HG03575 (cell line): ENCODE measurements around the gene HOXA7.

Experiments used
- ATAC-seq: cut with Tn5 transposase; IDR thresholded peaks from one replicate; pipeline ENCODE4 v1.9.1; 2021; ENCODE audit not compliant: unreplicated experiment, insufficient number of reproducible peaks, low FRiP score; ENCODE audit errors: extremely low read depth

HOXA7 gene

DNA sequence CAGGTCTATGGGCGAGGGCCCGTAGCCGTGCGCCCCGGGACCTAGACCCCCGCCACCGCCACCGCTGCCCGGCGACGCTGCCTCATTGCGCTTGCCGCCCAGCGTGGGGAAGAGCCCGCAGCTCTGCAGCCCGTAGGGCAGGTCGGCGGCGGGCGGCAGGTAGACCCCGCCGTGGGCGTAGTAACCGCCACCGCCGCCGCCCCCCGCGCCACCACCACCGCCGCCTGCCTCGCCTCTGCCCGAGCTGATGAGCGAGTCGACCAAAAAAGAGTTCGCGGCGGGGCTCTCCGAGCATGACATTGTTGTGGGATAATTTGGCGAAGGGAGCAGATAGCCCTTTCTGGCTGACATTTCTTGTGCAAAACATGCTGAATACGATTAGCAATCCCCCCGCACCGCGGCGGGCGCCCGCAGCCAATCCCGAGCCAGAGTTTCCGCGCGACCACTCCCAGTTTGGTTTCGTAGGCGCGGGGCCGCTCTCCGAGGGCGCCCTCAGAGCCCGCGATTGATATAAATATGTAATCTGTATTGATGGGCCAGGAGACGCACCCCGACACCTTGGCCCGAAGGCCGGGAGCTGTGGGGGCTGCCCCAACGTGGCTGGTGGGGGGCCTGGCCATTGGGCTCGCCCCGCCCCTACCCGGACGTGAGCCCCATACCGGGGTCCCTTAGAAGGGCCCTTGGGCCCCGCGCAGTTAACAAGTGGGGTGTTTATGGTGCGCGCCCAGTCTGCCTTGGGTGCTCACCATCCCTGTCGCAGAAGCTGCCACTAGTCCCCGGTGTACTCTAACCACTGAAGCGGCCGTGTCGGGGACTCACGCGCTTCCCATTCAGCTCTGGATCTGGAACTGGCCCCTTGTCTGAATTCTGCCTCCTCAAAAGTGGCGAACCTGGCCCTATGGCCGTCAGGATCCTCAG is 17.7 kb upstream of the HOXA7 start, which contains the start of gene HOXA10:
Gene HOXA10, minus strand, starts transcription at position 365 of the 918 bp plus-strand sequence. Its CDS starts 14 bp downstream, at position 351.
- no peak for ATAC-seq

DNA sequence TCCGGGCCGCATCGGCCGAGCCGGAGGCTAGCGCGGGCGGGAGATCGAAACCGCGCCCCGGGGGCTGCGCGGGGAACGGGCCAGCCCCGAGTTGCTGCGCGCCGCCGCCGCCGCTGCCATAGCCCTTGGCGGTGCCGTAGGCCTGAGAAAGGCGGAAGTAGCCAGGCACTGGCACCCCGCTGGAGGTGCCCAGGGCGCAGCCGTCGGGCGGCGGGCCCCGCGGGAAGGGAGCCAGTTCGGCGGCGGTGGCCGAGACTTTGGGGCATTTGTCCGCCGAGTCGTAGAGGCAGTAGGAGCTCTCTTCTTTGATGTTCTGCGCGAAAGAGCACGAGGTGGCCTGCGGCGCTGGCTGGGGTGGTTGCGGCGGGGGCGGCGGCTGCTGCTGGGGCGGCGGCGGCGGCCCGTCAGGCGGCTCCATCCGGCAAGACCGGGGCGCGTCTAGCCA is 17.1 kb upstream of the HOXA7 start:
- no peak for ATAC-seq

DNA sequence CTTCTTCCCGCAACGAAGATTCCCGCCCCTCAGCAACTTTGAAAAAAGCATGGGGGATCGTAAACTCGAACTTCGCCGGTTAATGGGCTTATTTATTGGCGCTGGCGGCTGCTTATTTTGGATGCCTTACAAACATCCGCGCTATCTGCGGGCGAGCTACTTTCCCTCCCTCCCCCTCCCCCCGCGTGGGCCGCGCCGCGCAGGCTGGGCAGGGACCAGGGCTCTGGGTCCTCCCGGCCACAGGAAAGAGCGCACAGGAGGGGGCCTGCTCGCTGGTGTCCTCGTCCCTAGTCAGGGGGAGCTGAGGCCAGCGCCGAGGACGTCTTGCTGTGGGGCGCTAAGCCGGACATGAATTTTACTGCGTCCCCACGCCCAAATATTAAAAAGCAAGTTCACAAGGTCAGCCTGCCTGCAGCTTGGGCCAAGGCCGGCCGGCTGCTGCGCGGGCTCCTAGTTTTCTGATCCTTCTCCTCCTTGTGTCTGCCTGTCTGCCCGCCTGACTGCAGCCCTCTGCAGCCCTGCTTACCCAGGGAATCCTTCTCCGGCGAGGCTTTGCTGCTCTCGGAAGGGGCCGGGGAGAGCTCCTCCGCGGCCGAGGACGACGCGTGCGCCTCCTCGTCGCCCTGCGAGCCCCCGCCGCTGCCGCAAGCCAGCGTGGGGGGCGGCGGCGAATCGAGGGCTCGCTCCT is 16.5 kb upstream of the HOXA7 start:
- ATAC-seq, result no peak

DNA sequence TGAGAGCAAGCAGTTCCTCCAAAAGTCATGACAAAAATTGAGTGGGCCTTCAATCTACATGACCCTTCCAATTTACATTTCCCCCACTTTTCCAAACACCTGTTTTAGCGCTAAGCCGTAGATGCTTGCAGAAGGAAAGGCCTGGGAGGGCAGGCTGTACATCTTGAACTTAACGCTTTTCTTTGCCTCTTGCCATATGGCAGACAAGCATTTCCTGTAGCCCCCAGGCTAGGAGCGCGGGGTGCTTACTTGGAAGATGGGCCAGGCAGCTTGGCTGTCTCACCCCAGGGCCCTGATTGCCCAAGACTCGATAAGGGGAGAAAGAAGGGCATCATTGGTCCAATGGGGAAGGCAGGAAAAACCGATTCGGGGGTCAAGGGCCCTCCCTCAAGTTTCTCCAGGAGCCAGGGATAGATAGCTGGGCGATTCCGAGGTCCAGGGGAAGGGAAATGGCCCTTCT is 15.9 kb upstream of the HOXA7 start:
- ATAC-seq, result no peak

DNA sequence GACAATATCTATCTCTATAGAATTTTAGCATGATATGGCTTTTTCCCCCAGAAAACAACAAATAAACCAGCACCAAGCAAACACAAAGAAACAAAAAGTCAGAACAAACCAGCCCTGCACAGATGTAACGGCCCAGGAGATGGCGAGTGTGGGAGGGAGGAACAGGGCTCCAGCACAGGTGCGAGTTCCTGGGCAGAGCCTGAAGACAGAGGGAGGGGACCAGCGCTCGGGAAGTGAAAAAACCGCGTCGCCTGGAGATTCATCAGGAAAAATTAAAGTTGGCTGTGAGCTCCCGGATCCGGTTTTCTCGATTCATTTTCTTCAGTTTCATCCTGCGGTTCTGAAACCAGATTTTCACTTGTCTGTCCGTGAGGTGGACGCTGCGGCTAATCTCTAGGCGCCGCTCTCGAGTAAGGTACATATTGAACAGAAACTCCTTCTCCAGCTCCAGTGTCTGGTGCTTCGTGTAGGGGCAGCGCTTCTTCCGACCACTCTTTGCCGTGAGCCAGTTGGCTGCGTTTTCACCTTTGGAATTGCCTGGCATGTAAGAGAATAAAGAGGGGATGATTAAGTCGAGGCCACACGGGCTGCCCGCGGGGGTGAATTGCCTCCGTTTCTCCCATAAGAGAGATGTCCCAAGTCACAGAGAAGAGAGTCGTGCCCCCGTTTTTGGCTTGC is 15.3 kb upstream of the HOXA7 start:
- ATAC-seq, result no peak

DNA sequence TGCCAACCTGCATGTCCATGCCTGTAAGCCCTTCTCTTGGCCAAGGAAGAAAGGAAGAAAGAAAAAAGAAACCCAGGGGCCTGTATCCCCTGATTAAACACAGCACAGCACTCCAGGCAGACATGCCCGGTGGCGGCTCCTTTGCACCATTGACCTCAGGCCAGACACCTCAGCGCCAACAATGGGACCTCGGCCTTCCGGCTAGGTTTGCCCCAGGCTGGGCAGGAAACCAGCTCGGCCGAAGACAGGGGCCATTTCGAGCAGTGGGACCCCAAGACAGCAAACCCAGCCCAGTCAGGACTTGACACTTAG is 14.8 kb upstream of the HOXA7 start:
- no peak for ATAC-seq

GRCh38 chr7:27170426-27171324 is 14.2 kb upstream of the HOXA7 start:
- no peak for ATAC-seq

DNA sequence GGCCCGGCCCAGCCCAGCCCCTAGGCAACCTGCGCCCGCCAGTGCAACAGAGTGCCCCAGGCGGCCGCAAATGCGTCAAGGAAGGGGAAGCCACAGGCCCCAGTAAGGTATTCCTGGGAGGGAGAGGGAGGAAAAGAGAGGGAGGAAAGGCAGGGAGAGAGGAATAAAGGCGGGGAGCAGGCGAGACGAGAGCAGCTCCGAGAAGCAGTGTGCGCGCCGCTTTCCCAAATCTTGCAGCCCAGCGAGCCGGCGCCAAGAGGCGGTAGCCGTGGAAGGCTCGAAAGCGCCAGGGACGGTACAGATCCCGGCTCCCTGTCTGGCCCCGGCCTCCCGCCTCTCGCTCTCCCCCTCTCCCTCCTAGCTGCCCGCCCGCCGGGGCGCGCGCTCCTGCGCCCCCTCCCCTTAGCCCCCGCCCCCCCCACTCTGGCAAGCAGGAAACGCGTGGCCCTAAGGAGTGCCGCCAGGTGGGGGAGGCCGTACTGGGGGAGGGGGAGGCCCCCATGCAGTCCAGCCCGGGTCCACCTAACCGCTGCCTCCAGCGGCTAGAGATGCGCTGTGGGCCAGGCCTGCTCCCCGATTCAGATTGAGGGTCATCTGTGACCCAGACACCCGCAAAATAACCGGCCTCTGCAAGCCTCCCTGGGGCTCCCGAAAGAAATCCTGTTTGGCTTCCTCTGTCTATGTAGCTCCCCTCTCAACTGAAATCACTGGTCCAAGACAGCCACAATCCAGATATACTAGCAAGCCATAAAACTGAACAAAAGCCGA is 13.4 kb upstream of the HOXA7 start:
- no peak for ATAC-seq

DNA sequence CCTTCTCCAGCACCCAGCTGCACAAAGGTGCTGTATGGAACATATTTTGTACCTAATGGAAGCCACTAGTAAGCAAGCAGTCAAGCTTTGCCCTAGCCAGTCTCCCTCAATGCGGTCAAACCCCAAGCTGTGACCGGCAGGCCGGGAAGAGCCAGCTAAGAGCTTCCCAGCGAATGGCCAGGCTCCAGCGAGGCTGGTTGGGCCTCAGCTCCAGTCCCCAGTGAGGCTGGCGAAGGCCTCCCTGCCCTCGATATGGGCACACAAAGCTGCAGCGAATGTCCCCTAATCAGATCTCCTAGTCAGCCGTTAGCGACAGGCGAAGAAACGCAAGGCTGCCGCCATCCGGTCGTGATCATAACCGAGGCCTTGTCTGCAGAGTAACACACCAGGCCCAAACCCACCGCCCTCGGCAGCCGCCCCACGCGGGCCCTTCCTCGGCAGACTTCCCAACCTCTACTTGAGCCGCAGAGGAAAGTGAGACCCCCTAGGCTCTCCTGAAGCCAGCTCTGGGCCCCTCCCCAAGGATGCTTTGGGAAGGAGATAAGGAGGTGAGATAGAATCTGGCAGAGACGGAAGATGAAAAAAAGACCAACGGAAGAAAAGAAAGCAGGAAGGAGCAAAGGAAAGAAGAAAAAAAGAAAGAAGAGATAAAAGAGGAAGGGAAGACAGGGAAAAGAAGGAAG is 11.9 kb upstream of the HOXA7 start:
- ATAC-seq, result no peak

DNA sequence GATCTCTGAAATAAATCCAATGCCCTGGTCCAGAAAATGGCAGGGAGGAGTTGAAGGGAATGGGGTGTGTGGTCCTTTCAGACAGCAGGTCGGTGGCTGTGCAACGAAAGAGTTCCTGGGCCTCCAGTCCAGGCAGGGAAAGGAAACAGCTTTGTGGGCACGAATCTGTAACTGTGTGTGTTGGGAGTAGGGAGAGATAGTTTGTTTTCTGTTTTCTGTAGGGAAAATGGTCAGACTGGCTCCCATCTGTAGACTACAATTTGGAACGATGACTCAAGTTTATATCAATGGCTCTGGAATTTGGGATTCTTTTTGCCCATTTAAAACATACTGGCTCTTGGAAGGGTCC is 11.4 kb upstream of the HOXA7 start:
- no peak for ATAC-seq

DNA sequence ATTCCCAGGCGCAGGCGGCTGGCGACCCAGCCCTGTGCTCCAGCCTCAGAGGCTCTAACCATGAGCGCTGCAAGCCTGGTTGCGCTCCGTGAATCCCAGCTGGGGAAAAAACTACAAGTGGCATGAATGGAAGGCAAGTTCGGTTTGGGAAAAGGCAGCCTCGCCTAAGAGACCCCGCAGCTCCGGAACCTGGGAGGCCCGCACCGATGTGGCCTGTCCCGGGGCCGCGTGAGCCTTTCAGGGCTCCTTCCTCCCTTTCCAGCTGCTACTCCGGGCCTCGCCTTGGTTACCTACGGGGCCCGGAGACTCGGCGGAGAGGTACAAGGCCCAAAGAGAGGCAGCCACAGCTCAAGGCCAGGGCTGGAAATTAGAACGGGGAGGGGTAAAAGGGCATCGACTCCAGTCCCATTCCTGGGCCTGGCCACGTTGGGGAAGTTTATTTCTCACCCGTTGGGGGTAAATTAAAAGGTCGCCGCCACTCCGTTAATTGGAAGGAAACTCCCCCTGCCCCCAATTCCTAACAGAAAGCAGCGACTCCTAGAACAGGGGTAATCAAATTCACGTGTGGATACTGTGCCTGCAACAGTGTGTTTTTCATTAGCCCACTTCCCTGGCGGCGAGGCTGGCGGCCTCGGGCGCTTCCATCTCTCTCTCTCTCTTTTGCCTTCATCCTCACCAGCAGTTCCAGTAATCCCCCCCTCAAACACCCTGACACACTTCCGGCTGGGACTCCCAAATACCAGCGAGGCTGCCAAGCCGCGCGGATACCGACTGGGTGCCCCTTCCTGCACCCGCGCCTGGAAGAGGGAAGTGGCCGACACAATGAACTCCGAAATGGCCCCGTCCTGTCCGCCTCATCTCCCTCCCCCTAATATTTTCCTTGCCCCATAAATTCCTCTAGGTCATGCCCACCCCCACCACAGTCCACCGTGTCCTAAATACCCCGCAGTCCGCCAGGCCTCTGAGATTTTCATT is 10.3 kb upstream of the HOXA7 start:
- no peak for ATAC-seq

- ATAC-seq, result no peak
Measured at GRCh38 chr7:27165996-27166530, 9.6 kb upstream of the HOXA7 start.

DNA sequence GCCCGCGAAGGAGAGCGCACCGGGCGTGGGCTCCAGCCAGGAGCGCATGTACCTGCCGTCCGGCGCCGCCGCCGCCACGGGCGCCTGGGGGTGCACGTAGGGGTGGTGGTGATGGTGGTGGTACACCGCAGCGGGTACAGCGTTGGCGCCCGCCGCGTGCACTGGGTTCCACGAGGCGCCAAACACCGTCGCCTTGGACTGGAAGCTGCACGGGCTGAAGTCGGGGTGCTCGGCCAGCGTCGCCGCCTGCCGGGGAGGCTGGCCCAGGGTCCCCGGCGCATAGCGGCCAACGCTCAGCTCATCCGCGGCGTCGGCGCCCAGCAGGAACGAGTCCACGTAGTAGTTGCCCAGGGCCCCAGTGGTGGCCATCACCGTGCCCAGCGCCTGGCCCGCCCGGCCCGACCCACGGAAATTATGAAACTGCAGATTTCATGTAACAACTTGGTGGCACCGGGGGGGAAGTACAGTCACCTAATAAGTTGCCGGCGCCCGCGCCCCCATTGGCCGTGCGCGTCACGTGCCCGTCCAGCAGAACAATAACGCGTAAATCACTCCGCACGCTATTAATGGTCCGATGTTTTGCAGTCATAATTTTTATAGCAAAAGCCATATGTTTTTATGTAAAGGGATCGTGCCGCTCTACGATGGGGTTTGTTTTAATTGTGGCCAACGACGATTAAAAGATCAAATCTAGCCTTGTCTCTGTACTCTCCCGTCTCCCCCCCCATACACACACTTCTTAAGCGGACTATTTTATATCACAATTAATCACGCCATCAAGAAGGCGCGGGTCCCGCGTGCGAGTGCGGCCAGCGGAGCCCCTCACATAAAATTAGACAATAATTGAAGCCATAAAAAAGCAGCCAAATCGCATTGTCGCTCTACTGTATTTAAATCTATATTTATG is 8.9 kb upstream of the HOXA7 start, which contains the start of gene HOXA9:
Gene HOXA9, minus strand, starts transcription at position 449 of the 907 bp plus-strand sequence. Its CDS starts 80 bp downstream, at position 369.
- no peak for ATAC-seq

- no peak for ATAC-seq
Measured at GRCh38 chr7:27164367-27165088, 8.1 kb upstream of the HOXA7 start.

GRCh38 chr7:27164045-27164366 is 7.5 kb upstream of the HOXA7 start:
- ATAC-seq, result no peak
